ENCODE data around the gene CDH22. TPM values are rescaled to one million over a fixed set of nuclear protein-coding genes. Genes with fewer than 3 reads are reported as not detected.

CDH22 gene
- total and polyA plus RNA-seq, 10 of the 15 experiments (the other 5 are each of a cell fraction or from before 2014, with no cell fraction given), result not detected

GRCh38 chr20:46270977-46271744, 37.1 kb downstream of the CDH22 start:
- in situ Hi-C loops (cut with MboI), result no loop called here
- BruUV-seq (replicated peaks), result no TSS peak
- Histone ChIP-seq H3K36me3 (ENCODE audit: control insufficient read depth in 2 of 2, insufficient read depth in 2 of 2, low read length in 1 of 2) (no peaks in the 10 kb centered on the region), H2AFZ (ENCODE audit: control insufficient read depth, low read depth, low read length) (no peak overlapping the region), H3K27me3 (replicated peaks in 1 of 2; ENCODE audit: control insufficient read depth in 2 of 2, insufficient read depth in 2 of 2, low read length in 1 of 2) (peaks cover 4% of the 10 kb centered on the region in 2 experiments; a peak in 3 of 4 replicates), H3K4me3 (no peak overlapping the region), H3K27ac (ENCODE audit: control insufficient read depth, insufficient read depth) (no peak overlapping the region), H3K4me2 (ENCODE audit: control insufficient read depth, insufficient read depth) (no peak overlapping the region), H3K9ac (ENCODE audit: control insufficient read depth, insufficient read depth, low read length) (no peak overlapping the region), H3K4me1 (ENCODE audit: control insufficient read depth, insufficient read depth, low read length) (no peaks in the 10 kb centered on the region), H3K9me3 (replicated peaks; ENCODE audit: control insufficient read depth, insufficient read depth, low read length) (no peaks in the 10 kb centered on the region), H3K79me2 (ENCODE audit: control insufficient read depth, insufficient read depth, low read length) (no peaks in the 10 kb centered on the region), H4K20me1 (ENCODE audit: control insufficient read depth, insufficient read depth) (no peaks in the 10 kb centered on the region)
- TF ChIP-seq NFYA (IDR thresholded peaks at IDR 0.05; ENCODE audit: borderline replicate concordance, low read depth, low read length) (no peak), EGR1 (IDR thresholded peaks at IDR 0.05; ENCODE audit: borderline replicate concordance in 1 of 2, low read depth in 2 of 2, low read length in 2 of 2) (no peak), POLR2AphosphoS5 (IDR thresholded peaks at IDR 0.05; ENCODE audit: low read length) (no peak), TCF12 (IDR thresholded peaks at IDR 0.05; ENCODE audit: low read depth, low read length) (no peak), MLLT1 (IDR thresholded peaks at IDR 0.05) (no peak), CHD4 (IDR thresholded peaks at IDR 0.05) (no peak), MXI1 (IDR thresholded peaks at IDR 0.05; ENCODE audit: low read depth, low read length) (no peak), POLR2AphosphoS2 (IDR thresholded peaks at IDR 0.05; ENCODE audit: low read depth, low read length) (no peak), PAX5 (IDR thresholded peaks at IDR 0.05; ENCODE audit: borderline replicate concordance, low read depth, low read length) (no peak), TARDBP (IDR thresholded peaks at IDR 0.05; ENCODE audit: borderline replicate concordance) (no peak), EED (IDR thresholded peaks at IDR 0.05; ENCODE audit: low read depth) (no peak), CBX3 (IDR thresholded peaks at IDR 0.05; ENCODE audit: borderline replicate concordance, low read depth) (no peak), CUX1 (IDR thresholded peaks at IDR 0.05; ENCODE audit: insufficient replicate concordance, low read depth, low read length) (no peak)
- ATAC-seq (no peak), DNase-seq (ENCODE audit: low read depth, low spot score) (no peak), FAIRE-seq (no peak)
- intact Hi-C loops (cut with micrococcal nuclease; ENCODE audit: unreplicated experiment), result no loop called here
- ChIA-PET POLR2A (no interaction called here), CTCF (no interaction called here), SMC1A (ENCODE audit: uncharacterized antibody, unreplicated experiment) (no interaction called here), RAD21 (ENCODE audit: unreplicated experiment) (no interaction called here)
- WGBS (ENCODE audit: insufficient coverage, insufficient replicate concordance, low lambda C conversion rate, missing lambda C conversion rate), result 0% methylated on average over 2 of the region's 2 CpGs

Measured in GM12878 (cell line).